Measurements from ENCODE around the gene COMMD4.
A peak's percentile ranks its signal among the peaks of the same experiment; 100 is the strongest.
"Not testable (repeated sequence)": the region's sequence is repeated elsewhere in the genome, so short reads cannot be mapped to it uniquely, and the experiment has no call there.

The COMMD4 gene

DNA sequence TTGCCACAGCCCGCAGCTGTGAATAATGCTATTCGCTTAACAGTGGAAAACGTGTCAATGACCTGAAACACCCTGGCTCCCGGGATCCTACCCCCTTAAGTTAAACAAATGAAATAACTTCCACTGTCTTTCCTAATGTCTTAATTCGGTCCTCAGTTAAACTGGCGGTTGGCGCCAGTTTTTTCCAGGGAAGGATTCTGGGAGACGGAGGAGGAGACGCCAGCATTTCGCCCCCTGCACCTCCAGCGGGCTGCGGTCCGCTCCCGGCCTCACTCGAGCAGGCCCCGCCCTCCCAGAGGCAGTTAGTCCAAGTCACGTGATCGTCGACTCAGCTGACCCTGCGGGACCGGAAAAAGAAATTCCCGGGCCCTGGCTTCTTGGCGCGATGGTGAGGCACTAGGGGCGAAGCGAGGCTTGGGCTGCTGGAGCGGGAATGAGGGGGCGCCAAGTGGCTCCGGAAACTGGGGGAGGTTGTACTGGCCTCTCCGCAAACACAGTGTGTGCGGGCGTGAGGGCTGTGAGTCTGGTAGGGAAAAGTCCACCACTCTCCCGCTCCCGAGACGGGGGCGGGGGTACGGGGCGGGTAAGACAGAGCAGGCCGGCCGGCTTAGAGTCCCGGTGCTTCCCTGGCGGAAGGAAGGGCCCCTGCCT, at the start of gene COMMD4:
TSS of gene COMMD4 (plus strand) at position 359 of the 651 bp plus-strand sequence. CDS start at position 386, 27 bp downstream.
- TF ChIP-seq POLR2A (IDR thresholded peaks at IDR 0.05; ENCODE audit: low read depth, low read length), result peak; percentile 61
- DNase-seq (ENCODE audit: insufficient read length, low spot score), result peak; percentile 44
- no peak for FAIRE-seq

DNA sequence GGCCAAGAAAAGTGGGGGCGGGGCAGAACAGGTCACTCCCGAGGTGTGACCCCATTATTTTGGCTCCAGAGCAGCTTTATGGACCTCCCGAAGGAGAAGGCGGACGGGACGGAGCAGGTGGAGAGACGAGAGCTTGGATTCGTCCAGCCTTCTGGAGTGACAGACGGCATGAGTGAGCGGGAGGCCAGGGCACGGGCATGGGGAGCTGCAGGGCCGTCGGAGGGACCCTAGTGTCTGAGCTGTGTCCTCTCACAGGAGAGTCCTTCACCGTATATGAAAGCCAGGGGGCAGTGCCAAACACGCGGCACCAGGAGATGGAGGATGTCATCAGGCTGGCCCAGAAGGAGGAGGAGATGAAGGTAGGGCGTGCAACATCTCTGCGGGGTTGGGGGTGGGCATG, 42.2 kb upstream of the COMMD4 start:
- DNase-seq (ENCODE audit: insufficient read length, low spot score); FAIRE-seq: not testable (repeated sequence)

DNA sequence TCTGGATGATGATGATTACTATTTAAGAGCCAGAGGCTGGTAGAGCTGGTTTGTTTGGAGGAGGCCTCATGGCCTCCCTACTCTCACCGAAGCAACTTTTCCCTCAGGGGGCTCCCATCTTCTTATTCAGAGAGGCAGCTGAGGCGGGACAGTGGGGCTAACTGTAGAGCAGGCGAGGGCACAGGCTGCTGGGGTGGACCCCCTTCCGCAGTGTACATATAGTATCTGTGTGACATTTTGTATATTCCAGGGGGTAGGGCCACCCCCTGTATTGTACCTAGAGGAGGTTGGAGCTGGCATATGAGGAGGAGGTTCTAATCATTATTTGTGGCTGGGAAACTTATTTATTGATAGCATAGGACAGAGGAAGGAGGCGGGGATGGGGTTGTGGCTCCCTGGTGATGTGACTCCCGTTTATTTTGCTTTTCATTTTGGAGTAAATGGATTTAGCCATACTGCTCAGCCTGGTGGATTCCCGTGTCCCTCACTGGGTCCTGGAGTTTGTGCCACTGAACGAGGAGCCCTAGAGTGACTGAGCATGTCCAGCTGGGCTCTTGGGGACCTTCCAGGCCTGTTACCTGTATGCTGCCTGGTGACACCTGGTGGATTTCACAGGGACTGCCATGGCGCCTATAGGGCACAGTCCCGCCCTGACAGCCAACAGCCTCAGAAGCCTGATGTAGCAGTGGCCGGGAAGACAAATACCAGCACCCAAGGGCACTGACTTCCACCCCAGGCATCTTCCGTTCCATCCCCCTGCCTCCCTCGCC, 37.1 kb upstream of the COMMD4 start:
- not testable (repeated sequence) for FAIRE-seq; DNase-seq (ENCODE audit: insufficient read length, low spot score)

DNA sequence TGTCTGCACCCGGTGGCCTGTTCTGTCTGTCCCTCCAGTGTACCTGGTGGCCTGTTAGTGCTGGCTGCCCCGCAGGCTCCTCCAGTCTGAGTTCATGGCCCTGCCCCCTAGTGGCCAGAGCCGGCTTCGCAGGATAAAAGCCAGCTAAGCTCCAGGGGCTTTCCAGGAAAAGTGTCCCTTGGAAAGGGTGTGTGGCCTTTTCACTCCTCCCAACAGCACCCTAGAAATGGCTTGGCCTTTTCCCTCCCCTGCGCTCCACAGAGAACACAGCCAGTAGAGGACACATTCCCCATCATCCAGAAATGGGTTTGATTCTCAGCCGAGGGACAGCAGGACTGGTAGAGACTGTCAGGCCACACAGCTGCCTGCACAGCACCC, 36.6 kb upstream of the COMMD4 start:
- FAIRE-seq; DNase-seq (ENCODE audit: insufficient read length, low spot score): not testable (repeated sequence)

DNA sequence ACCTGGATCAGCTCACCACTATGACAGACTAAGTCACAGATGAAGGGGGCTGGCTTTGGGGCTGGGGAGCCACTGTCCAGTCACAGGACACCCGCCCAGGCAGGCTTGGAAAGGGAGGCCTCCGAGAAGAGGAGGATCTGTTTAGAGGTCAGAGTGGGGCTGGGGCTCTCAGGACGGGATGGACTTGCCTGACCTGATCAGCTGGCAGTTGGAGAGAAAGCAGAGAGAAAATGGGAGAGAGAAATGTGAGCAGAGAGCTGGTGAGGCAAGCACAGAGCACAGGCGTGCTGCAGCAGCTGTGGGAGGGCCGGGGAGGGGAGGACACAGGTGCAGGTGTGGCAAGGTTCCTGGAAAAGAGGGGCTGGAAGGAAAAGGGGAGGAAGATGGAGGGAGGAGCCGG, 35.8 kb upstream of the COMMD4 start:
- not testable (repeated sequence) for DNase-seq (ENCODE audit: insufficient read length, low spot score); FAIRE-seq

DNA sequence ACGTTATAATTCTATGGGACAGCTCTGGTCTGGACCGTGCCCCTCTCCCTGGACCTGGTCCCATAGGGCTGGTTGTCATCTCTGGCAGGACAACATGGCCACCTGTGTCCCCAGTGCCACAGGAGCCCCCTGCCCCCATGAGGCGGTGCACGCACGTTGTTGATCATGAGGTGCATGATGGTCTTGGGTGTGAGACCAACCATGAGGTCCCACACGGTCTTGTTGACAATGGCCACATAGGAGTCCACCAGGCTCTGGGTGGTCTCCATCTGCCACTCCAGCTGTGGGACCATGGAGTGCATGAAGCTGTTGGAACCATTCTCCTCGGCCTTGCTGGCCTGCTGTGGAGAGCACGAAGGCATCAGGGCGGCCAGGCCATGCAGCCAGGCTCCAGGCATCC, 33.5 kb upstream of the COMMD4 start:
- TF ChIP-seq POLR2A (IDR thresholded peaks at IDR 0.05; ENCODE audit: low read depth, low read length), result no peak
- FAIRE-seq (no peak), DNase-seq (ENCODE audit: insufficient read length, low spot score) (no peak)

DNA sequence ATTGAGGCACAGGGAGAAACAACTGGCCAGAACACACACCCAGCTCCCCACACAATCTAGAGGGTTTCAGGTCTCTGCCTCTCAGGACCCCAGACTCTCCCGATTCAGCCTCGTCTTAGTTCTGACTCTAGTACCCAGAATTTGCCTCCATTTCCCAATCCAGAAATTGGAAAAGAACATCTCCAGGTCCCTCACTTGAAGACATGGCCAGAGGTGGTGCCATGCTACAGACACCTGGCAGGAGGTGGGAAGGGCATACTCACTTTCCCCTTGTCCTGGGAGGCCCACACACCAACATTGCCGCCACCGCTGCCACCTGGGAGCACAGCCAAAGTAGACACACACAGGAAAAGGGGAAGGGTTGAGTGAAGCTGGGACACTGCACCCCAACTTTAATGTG, 33.1 kb upstream of the COMMD4 start:
- not testable (repeated sequence) for DNase-seq (ENCODE audit: insufficient read length, low spot score); FAIRE-seq

DNA sequence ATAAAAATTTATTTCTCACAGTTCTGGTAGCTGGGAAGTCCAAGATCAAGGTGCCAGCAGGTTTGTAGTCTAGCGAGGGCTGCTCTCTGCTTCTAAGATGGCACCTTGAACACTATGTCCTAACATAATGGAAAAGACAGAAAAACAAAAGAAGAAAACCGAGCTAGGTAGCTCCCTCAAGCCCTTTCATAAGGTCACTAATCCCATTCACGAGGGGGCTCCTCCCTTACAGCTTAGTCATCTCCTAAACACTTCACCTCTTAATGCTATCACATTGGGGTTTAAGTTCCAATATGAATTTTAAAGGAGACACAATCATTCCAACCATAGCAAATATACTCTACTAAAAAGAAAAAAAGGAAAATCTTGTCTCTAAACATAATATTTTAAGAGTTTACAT, 29.7 kb upstream of the COMMD4 start:
- DNase-seq (ENCODE audit: insufficient read length, low spot score) (no peak), FAIRE-seq (no peak)
- no peak for TF ChIP-seq POLR2A (IDR thresholded peaks at IDR 0.05; ENCODE audit: low read depth, low read length)

DNA sequence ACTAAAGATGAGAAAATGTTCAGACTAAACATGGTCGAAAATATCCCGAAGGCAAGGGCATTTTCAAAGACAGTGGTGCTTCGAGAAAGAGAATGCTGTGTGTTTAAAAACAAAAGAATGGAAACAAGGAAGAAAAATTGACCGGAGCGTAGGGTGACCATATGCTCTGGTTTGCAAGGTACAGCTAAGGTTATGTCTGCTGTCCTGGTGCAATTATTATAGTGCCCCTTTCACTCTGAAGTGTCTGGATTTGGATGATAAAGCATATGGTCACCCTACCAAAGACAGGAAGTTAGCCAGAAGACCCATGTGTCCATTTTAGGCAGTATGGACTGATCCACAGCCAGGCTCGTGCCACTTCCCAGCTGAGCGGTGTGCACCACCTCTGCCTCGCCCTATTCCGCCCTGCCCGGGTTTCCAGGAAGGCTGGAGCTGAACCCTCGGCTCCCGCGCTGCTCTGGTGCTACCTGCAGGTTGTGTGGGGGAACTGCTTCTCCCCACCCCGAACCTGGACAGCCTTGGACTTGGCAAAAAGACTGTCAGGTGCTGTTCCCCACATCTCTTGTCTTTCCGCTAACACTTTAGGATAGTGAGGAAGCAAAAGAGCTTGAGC, 28.0 kb upstream of the COMMD4 start:
- FAIRE-seq (no peak), DNase-seq (ENCODE audit: insufficient read length, low spot score) (peak; percentile 58)
- TF ChIP-seq POLR2A (IDR thresholded peaks at IDR 0.05; ENCODE audit: low read depth, low read length), result no peak

DNA sequence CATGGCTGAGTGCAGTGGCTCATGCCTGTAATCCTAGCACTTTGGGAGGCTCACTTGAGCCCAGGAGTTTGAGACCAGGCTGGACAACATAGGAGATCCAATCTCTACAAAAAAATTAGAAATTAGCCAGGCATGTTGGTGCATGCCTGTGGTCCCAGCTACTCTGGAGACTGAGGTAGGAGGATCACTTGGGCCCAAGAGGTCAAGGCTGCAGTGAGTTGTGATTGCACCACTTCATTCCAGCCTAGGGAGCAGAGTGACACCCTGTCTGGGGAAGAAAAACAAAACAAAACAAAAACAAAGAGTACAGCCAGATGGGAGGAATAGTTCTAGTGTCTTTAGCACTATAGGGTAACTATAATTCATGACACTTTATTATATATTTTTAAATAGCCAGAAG, 26.2 kb upstream of the COMMD4 start:
- FAIRE-seq, result no peak
- no peak for TF ChIP-seq POLR2A (IDR thresholded peaks at IDR 0.05; ENCODE audit: low read depth, low read length)

DNA sequence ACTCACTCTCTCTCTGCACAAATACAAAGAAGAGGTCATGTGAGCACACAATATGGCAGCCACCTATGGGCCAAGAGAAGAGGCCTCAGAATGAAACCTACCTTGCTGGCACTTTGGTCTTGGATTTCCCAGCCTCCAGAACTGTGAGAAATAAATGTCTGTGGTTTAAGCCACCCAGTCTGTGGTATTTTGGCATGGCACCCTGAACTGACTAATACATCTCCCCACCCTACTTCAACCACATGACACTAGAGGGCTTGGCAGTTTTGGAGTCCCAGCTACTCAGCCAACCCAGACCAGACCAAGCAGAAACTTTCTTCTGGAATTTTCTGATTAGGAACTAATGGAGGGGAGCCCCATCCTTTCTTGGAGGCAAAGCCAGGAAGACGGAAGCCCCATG, 23.3 kb upstream of the COMMD4 start:
- FAIRE-seq, result not testable (repeated sequence)

More for the DNA sequence above, 26.2 kb upstream of the COMMD4 start:
- DNase-seq (ENCODE audit: insufficient read length, low spot score), result no peak

DNA sequence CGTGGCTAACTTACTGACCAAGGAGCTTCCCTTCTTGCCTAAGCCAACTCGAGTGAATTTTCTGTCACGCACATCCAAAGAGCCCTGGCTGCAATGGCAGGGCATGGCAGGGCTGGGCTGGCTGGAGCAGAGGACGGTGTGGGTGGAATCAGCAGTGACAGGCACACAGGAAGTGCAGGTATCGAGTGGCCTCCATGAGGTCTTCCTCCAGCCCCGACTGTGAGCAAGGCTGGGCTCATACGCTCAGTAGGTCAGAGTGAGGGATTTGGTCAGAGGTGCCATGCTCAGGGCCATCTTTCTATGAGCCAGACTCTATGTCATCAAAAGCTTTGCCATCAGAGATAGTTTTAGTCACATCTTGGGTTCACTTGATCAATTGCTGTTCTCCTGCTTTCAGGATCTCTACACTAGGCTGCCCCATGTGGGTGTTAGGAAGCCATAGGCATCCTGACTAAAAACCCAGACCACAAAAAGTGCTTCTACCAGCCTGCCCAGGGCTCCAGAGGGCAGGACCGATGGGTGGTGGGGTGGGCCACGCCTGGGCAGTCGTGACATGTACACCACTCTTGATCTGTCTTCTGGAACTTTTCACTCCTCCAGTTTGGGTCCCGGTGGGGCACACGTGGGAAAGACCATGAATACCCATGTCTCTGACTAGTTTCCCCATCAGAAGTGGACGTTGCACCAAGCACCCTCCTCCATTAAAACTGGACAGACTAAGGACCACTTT, 22.6 kb upstream of the COMMD4 start:
- no peak for TF ChIP-seq POLR2A (IDR thresholded peaks at IDR 0.05; ENCODE audit: low read depth, low read length)
- no peak for DNase-seq (ENCODE audit: insufficient read length, low spot score)
- no peak for FAIRE-seq

More for the DNA sequence above, 23.3 kb upstream of the COMMD4 start:
- DNase-seq (ENCODE audit: insufficient read length, low spot score), result not testable (repeated sequence)

DNA sequence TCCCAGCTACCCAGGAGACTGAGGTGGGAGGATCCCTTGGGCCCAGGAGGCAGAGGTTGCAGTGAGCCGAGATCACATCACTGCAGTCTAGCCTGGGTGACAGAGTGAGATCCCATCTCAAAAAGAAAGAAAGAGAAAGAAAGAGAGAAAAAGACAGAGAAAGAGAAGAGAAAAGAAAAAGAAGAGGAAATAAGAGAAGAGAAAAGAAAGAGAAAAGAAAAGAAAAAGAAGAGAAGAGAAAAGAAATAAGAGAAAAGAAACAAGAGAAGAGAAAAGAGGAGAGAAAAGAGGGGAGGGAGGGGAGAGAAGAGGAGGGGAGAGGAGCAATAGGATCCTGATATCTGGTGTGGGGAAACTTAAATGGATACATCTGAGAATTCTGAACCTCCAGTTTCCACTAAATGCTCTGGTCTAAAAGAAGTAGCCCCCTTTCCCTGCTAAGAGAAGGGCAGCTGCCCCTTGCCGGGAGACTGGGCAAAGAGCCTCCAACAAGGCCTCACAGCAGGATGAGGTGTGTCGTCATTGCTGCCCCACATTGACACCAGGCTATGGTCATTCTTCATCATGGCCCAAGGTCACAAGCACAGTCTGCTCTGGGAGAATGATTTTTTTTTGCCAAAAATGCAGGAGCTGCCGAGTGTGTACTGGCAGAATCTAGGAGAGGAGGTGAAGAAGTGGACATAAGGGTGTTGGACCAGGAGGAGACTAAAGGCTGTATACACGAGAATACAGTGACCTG, 21.1 kb upstream of the COMMD4 start:
- no peak for DNase-seq (ENCODE audit: insufficient read length, low spot score)
- no peak for FAIRE-seq
- no peak for TF ChIP-seq POLR2A (IDR thresholded peaks at IDR 0.05; ENCODE audit: low read depth, low read length)

DNA sequence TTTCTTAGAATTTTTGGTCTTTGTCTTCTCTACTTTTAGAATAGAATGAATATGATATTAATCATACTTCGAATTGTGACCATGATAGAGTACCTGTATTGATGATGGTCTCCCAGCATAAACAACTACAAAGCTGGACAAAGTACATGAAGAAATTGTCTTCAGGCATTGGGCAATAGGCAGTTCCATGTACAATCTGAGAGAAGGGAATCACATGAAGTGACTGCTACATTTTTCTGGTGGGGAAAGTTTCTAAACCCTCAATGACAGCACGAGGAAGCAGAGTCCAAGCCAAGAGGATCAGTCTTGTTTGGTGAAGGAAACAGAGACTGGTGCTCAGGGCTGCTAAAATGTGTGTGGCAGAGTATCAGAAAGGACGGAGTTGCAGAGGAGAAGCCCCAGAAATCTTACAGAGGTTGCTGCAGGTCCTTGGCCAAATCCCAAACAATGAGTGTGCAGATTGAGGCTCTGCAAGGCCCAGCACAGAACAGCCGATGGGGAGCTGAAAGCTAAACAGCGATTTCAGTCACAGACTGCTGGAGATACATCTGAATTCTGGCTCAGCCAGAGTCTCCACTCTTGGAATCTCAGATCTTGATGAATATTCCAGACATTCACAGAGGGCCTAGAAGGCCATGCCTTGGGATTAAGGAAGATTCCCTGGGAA, 16.5 kb upstream of the COMMD4 start:
- DNase-seq (ENCODE audit: insufficient read length, low spot score); FAIRE-seq: not testable (repeated sequence)
